H9 (cell line): ENCODE results near the gene GSK3A. TPM values are rescaled to one million over a fixed set of nuclear protein-coding genes. Genes with fewer than 3 reads are reported as not detected.

Experiments used
- DNase-seq: peaks from one replicate; pipeline ENCODE4 v3.0.0-alpha.2; 2017
- H2AFZ ChIP-seq: one replicate; pipeline ENCODE4 v1.6.1; 2013; ENCODE audit warnings: mild to moderate bottlenecking, low read length, control low read depth, moderate library complexity
- H2AK5ac ChIP-seq: 2 replicates; pipeline ENCODE4 v1.6.1; 2013; ENCODE audit warnings: low read length, control low read depth, mixed read lengths; ENCODE audit not compliant: insufficient read length
- H2BK120ac ChIP-seq: one replicate; pipeline ENCODE4 v1.6.1; 2013; ENCODE audit warnings: low read depth, mild to moderate bottlenecking, low read length, control low read depth, inconsistent platforms; ENCODE audit not compliant: poor library complexity, severe bottlenecking
- H2BK12ac ChIP-seq: 2 replicates; pipeline ENCODE4 v1.6.1; 2013; ENCODE audit warnings: low read length, control low read depth, mixed read lengths, low read depth; ENCODE audit not compliant: insufficient read length
- H2BK15ac ChIP-seq: 2 replicates; pipeline ENCODE4 v1.6.1; 2013; ENCODE audit warnings: low read depth, low read length, control low read depth
- H2BK20ac ChIP-seq: one replicate; pipeline ENCODE4 v1.6.1; 2013; ENCODE audit warnings: low read depth, mild to moderate bottlenecking, low read length, control low read depth, inconsistent platforms; ENCODE audit not compliant: poor library complexity, severe bottlenecking
- H2BK5ac ChIP-seq: 2 replicates; pipeline ENCODE4 v1.6.1; 2013; ENCODE audit warnings: low read length, control low read depth, mixed read lengths; ENCODE audit not compliant: insufficient read length
- H3K14ac ChIP-seq: 2 replicates; pipeline ENCODE4 v1.6.1; 2013; ENCODE audit warnings: low read length, control low read depth; ENCODE audit not compliant: insufficient read depth
- H3K18ac ChIP-seq: 2 replicates; pipeline ENCODE4 v1.6.1; 2013; ENCODE audit warnings: low read depth, mild to moderate bottlenecking, mixed read lengths, low read length, control low read depth; ENCODE audit not compliant: insufficient read length
- H3K23ac ChIP-seq: 2 replicates; pipeline ENCODE4 v1.6.1; 2013; ENCODE audit warnings: low read length, control low read depth, mixed read lengths, low read depth; ENCODE audit not compliant: insufficient read length
- H3K23me2 ChIP-seq: 2 replicates; pipeline ENCODE4 v1.6.1; 2013; ENCODE audit warnings: low read depth, mild to moderate bottlenecking, mixed read lengths, low read length, control low read depth; ENCODE audit not compliant: insufficient read length, poor library complexity, severe bottlenecking
- H3K27ac ChIP-seq: 2 replicates; pipeline ENCODE4 v1.5.1; 2013; ENCODE audit warnings: low read length, control low read depth, mixed read lengths, low read depth; ENCODE audit not compliant: insufficient read length
- H3K27me3 ChIP-seq: 2 replicates; pipeline ENCODE4 v1.6.1; 2013; ENCODE audit warnings: low read length, control low read depth, inconsistent platforms; ENCODE audit not compliant: insufficient read depth
- H3K4ac ChIP-seq: 2 replicates; pipeline ENCODE4 v1.6.1; 2013; ENCODE audit warnings: low read depth, mild to moderate bottlenecking, control low read depth, inconsistent platforms, low read length, moderate library complexity
- H3K4me1 ChIP-seq: 2 replicates; pipeline ENCODE4 v1.6.1; 2013; ENCODE audit warnings: low read length, control low read depth, inconsistent platforms; ENCODE audit not compliant: insufficient read depth
- H3K4me2 ChIP-seq: 2 replicates; pipeline ENCODE4 v1.6.1; 2013; ENCODE audit warnings: low read length, control low read depth, mixed read lengths; ENCODE audit not compliant: insufficient read length, insufficient read depth
- H3K56ac ChIP-seq: 2 replicates; pipeline ENCODE4 v1.6.1; 2013; ENCODE audit warnings: low read depth, mild to moderate bottlenecking, mixed read lengths, low read length, control low read depth; ENCODE audit not compliant: insufficient read length
- H3K79me1 ChIP-seq: 2 replicates; pipeline ENCODE4 v1.6.1; 2013; ENCODE audit warnings: low read depth, mild to moderate bottlenecking, moderate library complexity, low read length, control low read depth, inconsistent platforms; ENCODE audit not compliant: insufficient read depth, poor library complexity, severe bottlenecking
- H3K79me2 ChIP-seq: 2 replicates; pipeline ENCODE4 v1.6.1; 2013; ENCODE audit warnings: low read length, control low read depth, inconsistent platforms; ENCODE audit not compliant: insufficient read depth
- H3K9ac ChIP-seq: 2 replicates; pipeline ENCODE4 v1.6.1; 2013; ENCODE audit warnings: low read length, control low read depth, mixed read lengths; ENCODE audit not compliant: insufficient read length; ENCODE audit errors: extremely low read depth
- H3K9me3 ChIP-seq: one replicate; pipeline ENCODE4 v1.6.1; 2013; ENCODE audit warnings: low read depth, low read length, inconsistent platforms; ENCODE audit not compliant: control insufficient read depth
- H3T11ph ChIP-seq: one replicate; pipeline ENCODE4 v1.6.1; 2013; ENCODE audit warnings: mild to moderate bottlenecking, low read length, control low read depth, inconsistent platforms
- H4K20me1 ChIP-seq: one replicate; pipeline ENCODE4 v1.6.1; 2013; ENCODE audit not compliant: control insufficient read depth, insufficient read length, insufficient read depth
- H4K5ac ChIP-seq: 2 replicates; pipeline ENCODE4 v1.6.1; 2013; ENCODE audit warnings: low read depth, mild to moderate bottlenecking, mixed read lengths, low read length, control low read depth; ENCODE audit not compliant: insufficient read length
- H4K8ac ChIP-seq: replicated peaks from 2 replicates; pipeline ENCODE4 v1.6.1; 2013; ENCODE audit warnings: low read length, control low read depth, mixed read lengths, low read depth; ENCODE audit not compliant: insufficient read length
- H4K91ac ChIP-seq: 2 replicates; pipeline ENCODE4 v1.6.1; 2013; ENCODE audit warnings: low read depth, mild to moderate bottlenecking, moderate library complexity, mixed read lengths, low read length, control low read depth; ENCODE audit not compliant: insufficient read length
- H3K27ac Mint-ChIP-seq, 3 experiments: 2 replicates in 2 of 3; 3 replicates in 1 of 3; pipeline ENCODE4 v1.8.0; 2020 to 2021; ENCODE audit warnings: mixed read lengths in 3 of 3, mild to moderate bottlenecking in 1 of 3, moderate library complexity in 1 of 3
- H3K27me3 Mint-ChIP-seq: 2 replicates; pipeline ENCODE4 v1.8.0; 2021; ENCODE audit warnings: low read depth, mild to moderate bottlenecking, moderate library complexity, mixed read lengths
- H3K36me3 Mint-ChIP-seq, 3 experiments: 2 replicates in 2 of 3; 3 replicates in 1 of 3; pipeline ENCODE4 v1.8.0; 2020 to 2021; ENCODE audit warnings: low read depth in 3 of 3, mixed read lengths in 3 of 3; ENCODE audit not compliant: insufficient read depth in 1 of 3
- H3K4me1 Mint-ChIP-seq, 2 experiments: 2 replicates each; pipeline ENCODE4 v1.8.0; 2020; ENCODE audit warnings: mixed read lengths in 2 of 2
- H3K4me3 Mint-ChIP-seq, 2 experiments: 2 replicates in 1 of 2; 3 replicates in 1 of 2; pipeline ENCODE4 v1.8.0; 2020 to 2021; ENCODE audit warnings: mild to moderate bottlenecking in 2 of 2, mixed read lengths in 2 of 2, moderate library complexity in 1 of 2
- H3K9me3 Mint-ChIP-seq, 2 experiments: 2 replicates in 1 of 2; 3 replicates in 1 of 2; pipeline ENCODE4 v1.8.0; 2020; ENCODE audit warnings: mild to moderate bottlenecking in 2 of 2, mixed read lengths in 2 of 2, moderate library complexity in 1 of 2
- WGBS: extraction: QIAGEN DNeasy Blood & Tissue Kit; methylation state at CpG from one replicate; pipeline ENCODE4 v1.1.7; 2013; ENCODE audit warnings: missing lambda C conversion rate, low lambda C conversion rate, mixed read lengths; ENCODE audit not compliant: insufficient read length; ENCODE audit errors: extremely low coverage; 5-methylcytosine and 5-hydroxymethylcytosine counted together
- total RNA-seq: library from RNA; stranded (reverse); gene quantifications from 2 replicates; pipeline ENCODE4 v1.2.1, GENCODE V29; 2021
- TF ChIP-seq, protein P1 (sequence below): fragments of 200-600 bp; sonication (generic); conservative IDR thresholded peaks from 3 replicates; pipeline ENCODE4 v1.8.0; 2021; ENCODE audit warnings: antibody characterized with exemption, mild to moderate bottlenecking

The GSK3A gene
- total RNA-seq, 1 experiment from 2014 or later: 52.4 TPM

DNA sequence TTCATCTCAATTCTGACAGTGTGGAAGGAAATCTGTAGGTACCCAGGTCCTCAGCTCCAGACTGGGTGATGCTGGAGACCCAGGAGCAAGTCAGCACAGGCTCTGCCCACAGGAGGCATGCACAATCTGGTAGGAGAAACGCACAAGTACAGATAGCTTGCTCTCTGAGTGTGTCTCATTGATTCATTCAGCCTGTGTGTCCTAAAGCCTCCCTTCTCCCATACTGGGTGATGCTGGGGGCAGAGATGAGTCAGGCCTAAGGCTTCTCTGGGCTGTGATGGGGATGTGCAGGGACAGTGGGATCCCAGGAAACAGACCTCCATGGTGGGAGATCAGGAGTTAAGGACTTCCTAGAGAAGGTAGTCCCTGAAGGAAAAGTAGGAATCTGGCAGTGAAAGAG, 15.5 kb downstream of the GSK3A start:
- H2AK5ac ChIP-seq: no peak overlapping the region
- H3K27ac ChIP-seq: no peak overlapping the region
- H3K9me3 ChIP-seq: no peaks in the 10 kb centered on the region
- H3K4me2 ChIP-seq: no peak overlapping the region
- H3K4me1 Mint-ChIP-seq: 0 out of 4 replicates have a peak, but pooled peaks cover 0 to 3% of the 10 kb centered on the region in 2 experiments
- H4K20me1 ChIP-seq: no peaks in the 10 kb centered on the region
- H3K23ac ChIP-seq: no peak overlapping the region
- H3K4me1 ChIP-seq: no peaks in the 10 kb centered on the region
- H3K56ac ChIP-seq: no peak overlapping the region
- H3K9me3 Mint-ChIP-seq: no peaks in the 10 kb centered on the region
- no peak overlapping the region for H2BK5ac ChIP-seq
- H3K27me3 Mint-ChIP-seq: no peaks in the 10 kb centered on the region
- no peak overlapping the region for H4K5ac ChIP-seq
- no peak overlapping the region for H2BK120ac ChIP-seq
- H4K91ac ChIP-seq: no peak overlapping the region
- H2BK20ac ChIP-seq: no peak overlapping the region
- WGBS: no CpG with 5 or more reads among the region's 1 CpG
- peaks cover 2% of the 10 kb centered on the region for H3K79me2 ChIP-seq
- no peak overlapping the region for H3K14ac ChIP-seq
- H3K23me2 ChIP-seq: no peaks in the 10 kb centered on the region
- H3K4me3 Mint-ChIP-seq: no peak overlapping the region; a peak in 1 of 5 replicates
- no peak overlapping the region for H3T11ph ChIP-seq
- H3K9ac ChIP-seq: no peak overlapping the region
- no peak overlapping the region for H3K18ac ChIP-seq
- no peak for DNase-seq
- H2BK15ac ChIP-seq: no peak overlapping the region
- H2AFZ ChIP-seq: no peak overlapping the region
- H3K27ac Mint-ChIP-seq: no peak overlapping the region
- peaks cover 38 to 82% (median 73%) of the 10 kb centered on the region in 3 experiments; a peak in 6 of 7 replicates for H3K36me3 Mint-ChIP-seq
- no peak overlapping the region for H4K8ac ChIP-seq
- TF ChIP-seq, protein P1, sequence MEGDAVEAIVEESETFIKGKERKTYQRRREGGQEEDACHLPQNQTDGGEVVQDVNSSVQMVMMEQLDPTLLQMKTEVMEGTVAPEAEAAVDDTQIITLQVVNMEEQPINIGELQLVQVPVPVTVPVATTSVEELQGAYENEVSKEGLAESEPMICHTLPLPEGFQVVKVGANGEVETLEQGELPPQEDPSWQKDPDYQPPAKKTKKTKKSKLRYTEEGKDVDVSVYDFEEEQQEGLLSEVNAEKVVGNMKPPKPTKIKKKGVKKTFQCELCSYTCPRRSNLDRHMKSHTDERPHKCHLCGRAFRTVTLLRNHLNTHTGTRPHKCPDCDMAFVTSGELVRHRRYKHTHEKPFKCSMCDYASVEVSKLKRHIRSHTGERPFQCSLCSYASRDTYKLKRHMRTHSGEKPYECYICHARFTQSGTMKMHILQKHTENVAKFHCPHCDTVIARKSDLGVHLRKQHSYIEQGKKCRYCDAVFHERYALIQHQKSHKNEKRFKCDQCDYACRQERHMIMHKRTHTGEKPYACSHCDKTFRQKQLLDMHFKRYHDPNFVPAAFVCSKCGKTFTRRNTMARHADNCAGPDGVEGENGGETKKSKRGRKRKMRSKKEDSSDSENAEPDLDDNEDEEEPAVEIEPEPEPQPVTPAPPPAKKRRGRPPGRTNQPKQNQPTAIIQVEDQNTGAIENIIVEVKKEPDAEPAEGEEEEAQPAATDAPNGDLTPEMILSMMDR: no peak
- H3K27me3 ChIP-seq: no peaks in the 10 kb centered on the region
- H3K79me1 ChIP-seq: no peaks in the 10 kb centered on the region
- H3K4ac ChIP-seq: no peak overlapping the region
- no peak overlapping the region for H2BK12ac ChIP-seq
